ENCODE results near the gene EXOC7. TPM values are rescaled to one million over a fixed set of nuclear protein-coding genes. Genes with fewer than 3 reads are reported as not detected.

EXOC7 gene
- polyA plus RNA-seq, 1 donor from 2014 or later = 146 TPM

DNA sequence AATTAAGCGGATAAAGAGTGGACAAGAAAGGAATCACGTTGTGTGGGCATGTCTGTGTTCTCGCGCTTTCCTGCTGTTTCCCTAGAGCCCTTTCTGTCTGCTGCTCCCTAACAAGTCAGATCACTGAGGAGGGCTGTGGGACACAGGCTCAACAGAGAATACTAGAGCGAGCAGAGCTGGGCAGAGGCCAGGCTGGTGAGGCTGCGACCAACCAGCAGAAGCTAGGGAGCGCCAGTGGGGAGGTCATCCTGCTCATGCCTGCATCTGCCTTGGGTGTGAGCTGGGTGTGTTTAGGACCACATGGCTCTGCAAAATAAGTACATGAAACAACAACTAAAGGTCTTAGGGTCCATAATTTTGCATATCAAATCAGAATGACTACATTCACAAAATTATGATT, 49.0 kb upstream of the EXOC7 start:
- no peak overlapping the region for H3K4me2 ChIP-seq (ENCODE audit: low read length)
- H3K4me3 ChIP-seq (ENCODE audit: low read length) = no peak overlapping the region
- TF ChIP-seq EZH2 (IDR thresholded peaks at IDR 0.05; ENCODE audit: borderline replicate concordance, insufficient read depth, low read length, poor library complexity, severe bottlenecking) = no peak
- no peak for TF ChIP-seq REST (IDR thresholded peaks at IDR 0.05; ENCODE audit: borderline replicate concordance)
- no peak for TF ChIP-seq SMC3 (conservative IDR thresholded peaks at IDR 0.05; ENCODE audit: poor library complexity)
- TF ChIP-seq MXI1 (conservative IDR thresholded peaks at IDR 0.05; ENCODE audit: poor library complexity, severe bottlenecking) = no peak
- TF ChIP-seq CTCF (IDR thresholded peaks at IDR 0.05; ENCODE audit: poor library complexity, severe bottlenecking) = no peak
- no peak overlapping the region for H2AFZ ChIP-seq (ENCODE audit: low read depth, low read length)
- no peaks in the 10 kb centered on the region for H3F3A ChIP-seq (ENCODE audit: insufficient read depth, low read length, poor library complexity, severe bottlenecking)
- H4K20me1 ChIP-seq (ENCODE audit: insufficient read depth) = no peaks in the 10 kb centered on the region
- no peaks in the 10 kb centered on the region for H3K79me2 ChIP-seq (replicated peaks; ENCODE audit: insufficient read depth, low read length)
- H3K27ac ChIP-seq (ENCODE audit: low read length) = no peak overlapping the region
- H3K36me3 ChIP-seq (ENCODE audit: insufficient read depth, low read length) = no peaks in the 10 kb centered on the region
- no peaks in the 10 kb centered on the region for H3K9me2 ChIP-seq (ENCODE audit: insufficient read depth, low read length)
- H3K9me3 ChIP-seq (ENCODE audit: low read length) = no peaks in the 10 kb centered on the region
- no peak overlapping the region for H3K9ac ChIP-seq (ENCODE audit: low read length)
- H3K27me3 ChIP-seq (ENCODE audit: insufficient read depth, low read depth, low read length) = no peaks in the 10 kb centered on the region

DNA sequence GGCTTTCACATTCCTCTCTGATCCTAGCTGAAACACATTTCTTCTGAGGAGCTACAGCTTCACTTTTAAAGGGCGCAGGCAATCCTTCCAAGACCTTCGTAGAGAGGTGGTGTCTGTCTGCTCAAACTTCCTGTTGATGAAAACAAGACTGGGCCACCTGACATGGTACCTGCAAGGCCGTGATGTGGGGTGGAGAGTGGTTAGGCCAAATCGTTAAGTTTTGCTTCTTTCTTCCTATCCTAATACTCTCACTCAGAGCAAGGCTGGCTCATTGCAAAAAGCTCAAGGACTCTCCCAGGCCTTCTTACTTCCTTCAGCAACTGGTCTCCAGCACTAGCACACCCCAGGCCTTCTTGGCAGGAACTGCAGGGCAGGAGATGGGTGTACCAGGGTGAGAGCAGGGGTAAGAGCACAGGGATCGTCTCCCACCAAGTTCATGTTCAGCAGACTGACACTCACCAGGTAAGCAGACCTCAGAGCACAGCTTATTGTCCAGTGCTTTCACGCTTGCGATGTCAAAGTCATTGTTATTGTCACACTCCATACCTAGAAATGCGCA, 48.4 kb upstream of the EXOC7 start:
- Histone ChIP-seq H3K27ac (ENCODE audit: low read length) (no peak overlapping the region), H3K27me3 (ENCODE audit: insufficient read depth, low read depth, low read length) (no peaks in the 10 kb centered on the region), H3K79me2 (replicated peaks; ENCODE audit: insufficient read depth, low read length) (no peaks in the 10 kb centered on the region), H2AFZ (ENCODE audit: low read depth, low read length) (no peak overlapping the region), H3K9me2 (ENCODE audit: insufficient read depth, low read length) (no peaks in the 10 kb centered on the region), H3K9me3 (ENCODE audit: low read length) (no peaks in the 10 kb centered on the region), H3K4me2 (ENCODE audit: low read length) (no peak overlapping the region), H3K9ac (ENCODE audit: low read length) (no peak overlapping the region), H3K36me3 (ENCODE audit: insufficient read depth, low read length) (no peaks in the 10 kb centered on the region), H3K4me3 (ENCODE audit: low read length) (no peak overlapping the region), H4K20me1 (ENCODE audit: insufficient read depth) (no peaks in the 10 kb centered on the region), H3F3A (ENCODE audit: insufficient read depth, low read length, poor library complexity, severe bottlenecking) (no peaks in the 10 kb centered on the region)
- no peak for TF ChIP-seq RAD21 (conservative IDR thresholded peaks at IDR 0.05)
- no peak for TF ChIP-seq EP300 (conservative IDR thresholded peaks at IDR 0.05; ENCODE audit: poor library complexity, severe bottlenecking)
- no peak for TF ChIP-seq SMC3 (conservative IDR thresholded peaks at IDR 0.05; ENCODE audit: poor library complexity)
- TF ChIP-seq TAF1 (IDR thresholded peaks at IDR 0.05; ENCODE audit: low read depth) = no peak
- no peak for TF ChIP-seq MXI1 (conservative IDR thresholded peaks at IDR 0.05; ENCODE audit: poor library complexity, severe bottlenecking)
- TF ChIP-seq POLR2AphosphoS5 (IDR thresholded peaks at IDR 0.05) = no peak
- TF ChIP-seq REST (IDR thresholded peaks at IDR 0.05; ENCODE audit: borderline replicate concordance) = no peak
- no peak for TF ChIP-seq EZH2 (IDR thresholded peaks at IDR 0.05; ENCODE audit: borderline replicate concordance, insufficient read depth, low read length, poor library complexity, severe bottlenecking)
- TF ChIP-seq CTCF (IDR thresholded peaks at IDR 0.05; ENCODE audit: poor library complexity, severe bottlenecking) = no peak
